ENCODE results near the gene PEMT. TPM values are rescaled to one million over a fixed set of nuclear protein-coding genes. Genes with fewer than 3 reads are reported as not detected.

PEMT gene
- total RNA-seq, 2 donors from 2014 or later, result 15.7 to 22.1 TPM

DNA sequence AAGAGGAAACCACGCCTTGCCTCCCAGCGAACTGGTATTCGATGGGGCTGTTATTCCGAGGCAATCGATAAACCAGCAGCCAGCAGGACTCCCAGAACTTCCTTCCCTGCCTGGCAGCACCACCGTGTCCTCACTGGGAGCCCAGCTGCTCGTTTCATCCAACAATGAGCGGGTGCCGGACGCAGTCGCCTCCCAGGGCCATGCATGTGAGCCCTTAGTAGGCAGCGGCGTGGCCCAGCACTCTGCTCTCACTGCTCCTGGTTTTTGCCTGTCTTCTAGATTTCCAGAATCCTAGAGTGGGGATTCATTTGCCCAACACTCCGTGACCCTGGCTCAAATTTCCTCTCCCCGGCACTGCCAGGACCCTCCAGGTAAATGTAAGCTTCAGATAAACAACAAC is 66.2 kb downstream of the PEMT start:
- TF ChIP-seq, protein P1, sequence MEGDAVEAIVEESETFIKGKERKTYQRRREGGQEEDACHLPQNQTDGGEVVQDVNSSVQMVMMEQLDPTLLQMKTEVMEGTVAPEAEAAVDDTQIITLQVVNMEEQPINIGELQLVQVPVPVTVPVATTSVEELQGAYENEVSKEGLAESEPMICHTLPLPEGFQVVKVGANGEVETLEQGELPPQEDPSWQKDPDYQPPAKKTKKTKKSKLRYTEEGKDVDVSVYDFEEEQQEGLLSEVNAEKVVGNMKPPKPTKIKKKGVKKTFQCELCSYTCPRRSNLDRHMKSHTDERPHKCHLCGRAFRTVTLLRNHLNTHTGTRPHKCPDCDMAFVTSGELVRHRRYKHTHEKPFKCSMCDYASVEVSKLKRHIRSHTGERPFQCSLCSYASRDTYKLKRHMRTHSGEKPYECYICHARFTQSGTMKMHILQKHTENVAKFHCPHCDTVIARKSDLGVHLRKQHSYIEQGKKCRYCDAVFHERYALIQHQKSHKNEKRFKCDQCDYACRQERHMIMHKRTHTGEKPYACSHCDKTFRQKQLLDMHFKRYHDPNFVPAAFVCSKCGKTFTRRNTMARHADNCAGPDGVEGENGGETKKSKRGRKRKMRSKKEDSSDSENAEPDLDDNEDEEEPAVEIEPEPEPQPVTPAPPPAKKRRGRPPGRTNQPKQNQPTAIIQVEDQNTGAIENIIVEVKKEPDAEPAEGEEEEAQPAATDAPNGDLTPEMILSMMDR (IDR thresholded peaks at IDR 0.05), result no peak
- H3K9me3 ChIP-seq, result no peaks in the 10 kb centered on the region
- no peaks in the 10 kb centered on the region for H3K4me1 ChIP-seq (ENCODE audit: control insufficient read depth in 1 of 2, low read depth in 2 of 2)
- DNase-seq (ENCODE audit: low spot score) (no peak), ATAC-seq (ENCODE audit: insufficient number of reproducible peaks, low FRiP score, low read depth) (no peak)
- no peaks in the 10 kb centered on the region for H3K36me3 ChIP-seq
- no peak overlapping the region for H3K27ac ChIP-seq
- H3K27me3 ChIP-seq (replicated peaks; ENCODE audit: insufficient read depth), result no peaks in the 10 kb centered on the region
- no peak overlapping the region for H3K4me3 ChIP-seq

DNA sequence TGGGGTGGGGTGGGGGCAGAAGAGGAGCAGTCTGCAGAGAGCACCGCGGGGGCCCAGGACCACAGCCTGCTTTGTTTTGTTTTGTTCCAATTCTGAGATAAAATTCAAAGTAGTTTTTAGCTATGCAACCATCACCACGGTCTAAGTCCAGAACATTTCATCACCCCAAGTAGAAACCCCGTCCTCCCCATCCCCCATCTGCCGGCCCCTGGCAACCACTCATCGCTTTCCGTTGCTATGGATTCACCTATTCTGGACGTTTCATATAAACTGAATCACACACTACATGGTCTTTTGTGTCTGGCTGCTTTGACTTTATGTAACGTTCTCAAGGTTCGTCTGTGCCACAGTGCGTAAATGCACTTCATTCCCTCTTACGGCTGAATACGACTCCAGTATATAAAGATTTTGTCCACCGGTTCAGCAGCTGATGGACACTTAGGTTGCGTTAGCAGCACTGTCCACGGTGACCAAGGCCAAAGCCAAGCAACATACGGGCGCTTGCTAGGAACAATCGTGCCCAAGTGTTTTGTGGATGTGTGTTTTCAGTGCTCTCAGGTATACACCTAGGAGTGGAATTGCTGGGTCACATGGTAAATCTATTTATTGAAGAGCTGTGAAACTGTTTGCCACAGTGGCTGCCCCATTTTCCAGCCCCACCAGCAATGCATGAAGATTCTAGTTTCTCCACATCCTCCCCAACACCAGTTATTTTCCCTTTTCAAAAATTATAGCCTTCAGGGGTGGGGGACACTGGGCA is 67.6 kb downstream of the PEMT start:
- Histone ChIP-seq H3K27me3 (replicated peaks; ENCODE audit: insufficient read depth) (no peaks in the 10 kb centered on the region), H3K27ac (no peak overlapping the region), H3K36me3 (no peaks in the 10 kb centered on the region), H3K4me3 (no peak overlapping the region), H3K9me3 (no peaks in the 10 kb centered on the region), H3K4me1 (ENCODE audit: control insufficient read depth in 1 of 2, low read depth in 2 of 2) (no peaks in the 10 kb centered on the region)
- no peak for ATAC-seq (ENCODE audit: insufficient number of reproducible peaks, low FRiP score, low read depth)
- TF ChIP-seq, protein P1 (IDR thresholded peaks at IDR 0.05), result no peak
- DNase-seq (ENCODE audit: low spot score), result no peak

DNA sequence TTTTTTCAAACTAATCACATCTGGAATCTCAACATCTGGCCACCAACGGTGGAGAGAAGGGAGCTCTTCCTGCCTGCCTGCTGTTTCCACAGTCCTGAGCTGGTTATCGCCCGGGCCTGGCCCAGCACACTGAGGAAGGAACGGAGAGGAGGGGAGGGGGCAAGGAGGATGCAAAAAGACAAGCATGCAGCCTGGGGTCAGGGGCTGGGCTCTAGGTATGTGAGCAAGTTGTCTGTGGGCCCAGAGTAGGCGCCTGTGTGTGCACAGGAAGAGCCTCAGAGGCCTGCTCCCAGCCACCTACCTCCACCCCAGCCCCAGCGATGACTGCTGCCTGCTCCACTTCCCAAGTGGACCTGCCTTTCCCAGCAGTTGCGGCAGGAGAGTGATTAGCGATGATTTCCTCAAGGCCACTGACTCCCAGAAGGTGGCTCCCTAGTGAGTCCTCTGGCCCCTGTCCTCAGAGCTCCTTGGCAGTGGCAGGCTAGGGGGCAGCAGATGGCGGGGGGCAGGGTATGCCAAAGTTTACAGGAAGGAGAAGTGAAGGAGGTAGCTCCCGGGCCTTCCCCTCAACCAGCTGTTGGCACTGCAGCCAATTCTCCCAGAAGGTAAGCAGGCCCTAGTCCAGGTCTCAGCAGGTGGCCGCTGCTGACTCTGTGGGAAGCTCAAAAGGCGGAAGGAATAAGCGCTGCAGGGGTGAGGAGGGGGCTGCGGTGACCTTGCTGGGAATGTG is 68.3 kb downstream of the PEMT start:
- H3K4me1 ChIP-seq (ENCODE audit: control insufficient read depth in 1 of 2, low read depth in 2 of 2), result no peaks in the 10 kb centered on the region
- TF ChIP-seq, protein P1 (IDR thresholded peaks at IDR 0.05), result no peak
- H3K27me3 ChIP-seq (replicated peaks; ENCODE audit: insufficient read depth), result no peaks in the 10 kb centered on the region
- H3K9me3 ChIP-seq, result no peaks in the 10 kb centered on the region
- no peak overlapping the region for H3K27ac ChIP-seq
- no peaks in the 10 kb centered on the region for H3K36me3 ChIP-seq
- H3K4me3 ChIP-seq, result no peak overlapping the region
- no peak for ATAC-seq (ENCODE audit: insufficient number of reproducible peaks, low FRiP score, low read depth)
- no peak for DNase-seq (ENCODE audit: low spot score)

DNA sequence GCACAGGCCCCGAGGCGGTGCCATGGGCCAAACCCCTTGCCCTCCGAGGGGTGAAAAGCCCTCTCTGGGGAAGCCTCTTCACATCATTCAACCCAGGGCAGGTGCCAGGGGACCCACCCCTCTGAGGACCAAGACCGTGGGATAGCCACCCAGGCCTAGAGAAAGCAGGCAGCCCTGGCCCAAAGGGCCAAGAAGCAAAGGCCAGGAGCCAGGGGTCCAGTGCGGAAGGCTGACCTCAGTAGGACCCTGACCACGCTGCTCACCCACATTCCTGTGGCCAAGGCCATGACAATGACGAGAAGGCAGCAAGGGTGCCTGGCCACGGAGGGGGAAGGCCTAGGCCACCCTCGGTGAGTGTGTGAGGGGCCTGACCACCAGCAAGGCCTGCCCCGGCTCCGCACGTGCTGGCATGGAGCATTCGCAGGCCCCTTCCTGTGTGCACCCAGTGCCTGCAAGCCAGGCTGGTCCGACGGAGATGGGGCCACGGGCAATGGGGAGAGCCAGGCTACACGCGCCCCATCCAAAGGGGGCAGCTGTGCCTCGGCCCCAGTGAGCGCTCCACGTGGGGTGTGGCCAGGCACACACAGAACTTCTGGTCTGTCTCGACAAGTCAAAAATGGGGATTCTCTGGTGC is 70.8 kb downstream of the PEMT start:
- no peak overlapping the region for H3K4me3 ChIP-seq
- no peak overlapping the region for H3K27ac ChIP-seq
- no peaks in the 10 kb centered on the region for H3K27me3 ChIP-seq (replicated peaks; ENCODE audit: insufficient read depth)
- TF ChIP-seq, protein P1 (IDR thresholded peaks at IDR 0.05), result no peak
- H3K4me1 ChIP-seq (ENCODE audit: control insufficient read depth in 1 of 2, low read depth in 2 of 2), result no peaks in the 10 kb centered on the region
- no peaks in the 10 kb centered on the region for H3K36me3 ChIP-seq
- no peak for ATAC-seq (ENCODE audit: insufficient number of reproducible peaks, low FRiP score, low read depth)
- no peaks in the 10 kb centered on the region for H3K9me3 ChIP-seq
- DNase-seq (ENCODE audit: low spot score), result no peak

DNA sequence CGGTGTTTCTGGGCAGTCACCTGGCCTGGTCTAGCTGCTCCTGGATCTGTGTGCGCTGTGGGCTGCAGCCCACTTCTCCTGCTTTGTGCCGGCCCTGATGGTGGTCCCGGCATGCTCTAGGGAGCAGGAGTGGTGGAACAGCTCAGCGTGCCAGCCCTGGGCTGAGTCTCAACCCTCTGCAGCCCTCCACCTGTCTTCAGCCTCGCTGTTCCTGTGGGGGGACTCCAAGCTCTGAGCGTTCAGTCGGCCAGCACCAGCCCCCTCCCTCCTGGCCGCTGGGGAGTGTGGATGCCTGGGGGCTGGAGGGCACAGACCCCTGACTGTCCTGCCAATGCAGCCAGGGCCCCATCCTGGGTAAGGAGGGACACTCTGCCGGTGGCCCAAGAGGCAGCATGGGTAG is 71.6 kb downstream of the PEMT start:
- H3K4me1 ChIP-seq (ENCODE audit: control insufficient read depth in 1 of 2, low read depth in 2 of 2), result no peaks in the 10 kb centered on the region
- no peak overlapping the region for H3K27ac ChIP-seq
- no peaks in the 10 kb centered on the region for H3K9me3 ChIP-seq
- H3K27me3 ChIP-seq (replicated peaks; ENCODE audit: insufficient read depth), result no peaks in the 10 kb centered on the region
- H3K36me3 ChIP-seq, result no peaks in the 10 kb centered on the region
- TF ChIP-seq, protein P1 (IDR thresholded peaks at IDR 0.05), result no peak
- H3K4me3 ChIP-seq, result no peak overlapping the region
- DNase-seq (ENCODE audit: low spot score) (no peak), ATAC-seq (ENCODE audit: insufficient number of reproducible peaks, low FRiP score, low read depth) (no peak)
